Ishikawa (cell line): ENCODE data around the gene PTPRN2.

Experiments
- CEBPB ChIP-seq: IDR thresholded peaks from 2 replicates; pipeline ENCODE4 v1.6.1; 2012
- CREB1 ChIP-seq: IDR thresholded peaks from 2 replicates; pipeline ENCODE4 v1.6.1; 2012; ENCODE audit warnings: low read depth
- EGR1 ChIP-seq: IDR thresholded peaks from 2 replicates; pipeline ENCODE4 v1.6.1; 2012
- EP300 ChIP-seq: IDR thresholded peaks from 2 replicates; pipeline ENCODE4 v1.6.1; 2012; ENCODE audit warnings: borderline replicate concordance
- FOXM1 ChIP-seq: IDR thresholded peaks from 2 replicates; pipeline ENCODE4 v1.6.1; 2012; ENCODE audit warnings: low read depth, borderline replicate concordance
- NFIC ChIP-seq: IDR thresholded peaks from 2 replicates; pipeline ENCODE4 v1.6.1; 2012
- RAD21 ChIP-seq: IDR thresholded peaks from 2 replicates; pipeline ENCODE4 v1.6.1; 2012; ENCODE audit warnings: low read depth
- TAF1 ChIP-seq: IDR thresholded peaks from 2 replicates; pipeline ENCODE4 v1.6.1; 2012; ENCODE audit warnings: low read depth, mild to moderate bottlenecking
- TCF12 ChIP-seq: IDR thresholded peaks from 2 replicates; pipeline ENCODE4 v1.6.1; 2012; ENCODE audit warnings: low read depth
- TEAD4 ChIP-seq: IDR thresholded peaks from 2 replicates; pipeline ENCODE4 v1.6.1; 2012
- YY1 ChIP-seq: IDR thresholded peaks from 2 replicates; pipeline ENCODE4 v1.6.1; 2012; ENCODE audit warnings: low read depth
- ZBTB7A ChIP-seq: IDR thresholded peaks from 2 replicates; pipeline ENCODE4 v1.6.1; 2012; ENCODE audit warnings: low read depth
- TF ChIP-seq, protein P1 (sequence below): IDR thresholded peaks from 2 replicates; pipeline ENCODE4 v1.6.1; 2012; ENCODE audit warnings: low read depth, mild to moderate bottlenecking
- TF ChIP-seq, protein P2 (sequence below): IDR thresholded peaks from 2 replicates; pipeline ENCODE4 v1.6.1; 2012
- TF ChIP-seq, protein P3 (sequence below): IDR thresholded peaks from 2 replicates; pipeline ENCODE4 v1.6.1; 2012

The PTPRN2 gene

DNA sequence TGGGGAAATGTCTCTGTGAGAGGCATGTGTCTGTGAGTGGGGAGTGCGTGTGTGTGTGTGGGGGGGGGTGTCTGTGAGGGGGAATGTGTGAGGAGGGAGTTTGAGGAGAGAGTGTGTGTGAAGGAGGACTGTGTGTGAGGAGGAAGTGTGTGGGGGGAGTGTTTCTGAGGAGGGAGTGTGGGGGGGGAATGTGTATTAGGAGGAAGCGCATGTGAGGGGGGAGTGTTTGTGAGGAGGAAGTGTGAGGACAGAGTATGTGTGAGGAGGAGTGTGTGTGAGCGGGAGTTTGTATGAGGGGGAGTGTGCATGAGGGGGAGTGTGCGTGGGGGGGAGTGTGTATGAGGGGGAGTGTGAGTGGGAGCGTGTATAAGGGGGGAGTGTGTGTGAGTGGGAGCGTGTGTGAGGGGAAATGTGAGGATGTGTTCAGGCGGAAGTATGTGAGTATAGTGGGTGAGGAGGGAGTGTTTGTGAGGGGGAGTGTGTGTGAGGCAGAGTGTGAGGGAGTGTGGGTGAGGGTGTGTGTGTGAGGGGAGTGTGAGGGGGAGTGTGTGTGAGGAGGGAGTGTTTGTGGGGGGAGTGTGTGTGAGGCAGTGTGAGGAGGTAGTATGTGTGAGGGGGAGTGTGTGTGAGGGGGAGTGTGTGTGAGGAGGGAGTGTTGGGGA lies 21.8 kb upstream of the PTPRN2 start:
- TF ChIP-seq, protein P1, sequence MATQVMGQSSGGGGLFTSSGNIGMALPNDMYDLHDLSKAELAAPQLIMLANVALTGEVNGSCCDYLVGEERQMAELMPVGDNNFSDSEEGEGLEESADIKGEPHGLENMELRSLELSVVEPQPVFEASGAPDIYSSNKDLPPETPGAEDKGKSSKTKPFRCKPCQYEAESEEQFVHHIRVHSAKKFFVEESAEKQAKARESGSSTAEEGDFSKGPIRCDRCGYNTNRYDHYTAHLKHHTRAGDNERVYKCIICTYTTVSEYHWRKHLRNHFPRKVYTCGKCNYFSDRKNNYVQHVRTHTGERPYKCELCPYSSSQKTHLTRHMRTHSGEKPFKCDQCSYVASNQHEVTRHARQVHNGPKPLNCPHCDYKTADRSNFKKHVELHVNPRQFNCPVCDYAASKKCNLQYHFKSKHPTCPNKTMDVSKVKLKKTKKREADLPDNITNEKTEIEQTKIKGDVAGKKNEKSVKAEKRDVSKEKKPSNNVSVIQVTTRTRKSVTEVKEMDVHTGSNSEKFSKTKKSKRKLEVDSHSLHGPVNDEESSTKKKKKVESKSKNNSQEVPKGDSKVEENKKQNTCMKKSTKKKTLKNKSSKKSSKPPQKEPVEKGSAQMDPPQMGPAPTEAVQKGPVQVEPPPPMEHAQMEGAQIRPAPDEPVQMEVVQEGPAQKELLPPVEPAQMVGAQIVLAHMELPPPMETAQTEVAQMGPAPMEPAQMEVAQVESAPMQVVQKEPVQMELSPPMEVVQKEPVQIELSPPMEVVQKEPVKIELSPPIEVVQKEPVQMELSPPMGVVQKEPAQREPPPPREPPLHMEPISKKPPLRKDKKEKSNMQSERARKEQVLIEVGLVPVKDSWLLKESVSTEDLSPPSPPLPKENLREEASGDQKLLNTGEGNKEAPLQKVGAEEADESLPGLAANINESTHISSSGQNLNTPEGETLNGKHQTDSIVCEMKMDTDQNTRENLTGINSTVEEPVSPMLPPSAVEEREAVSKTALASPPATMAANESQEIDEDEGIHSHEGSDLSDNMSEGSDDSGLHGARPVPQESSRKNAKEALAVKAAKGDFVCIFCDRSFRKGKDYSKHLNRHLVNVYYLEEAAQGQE: no peak
- no peak for TF ChIP-seq TEAD4
- no peak for TF ChIP-seq RAD21
- no peak for TF ChIP-seq CEBPB
- TF ChIP-seq, protein P2, sequence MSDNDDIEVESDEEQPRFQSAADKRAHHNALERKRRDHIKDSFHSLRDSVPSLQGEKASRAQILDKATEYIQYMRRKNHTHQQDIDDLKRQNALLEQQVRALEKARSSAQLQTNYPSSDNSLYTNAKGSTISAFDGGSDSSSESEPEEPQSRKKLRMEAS: no peak
- no peak for TF ChIP-seq TCF12
- no peak for TF ChIP-seq EP300
- no peak for TF ChIP-seq YY1
- no peak for TF ChIP-seq CREB1
- no peak for TF ChIP-seq NFIC
- TF ChIP-seq ZBTB7A: no peak
- TF ChIP-seq EGR1: no peak
- TF ChIP-seq FOXM1: no peak
- TF ChIP-seq TAF1: no peak
- TF ChIP-seq, protein P3, sequence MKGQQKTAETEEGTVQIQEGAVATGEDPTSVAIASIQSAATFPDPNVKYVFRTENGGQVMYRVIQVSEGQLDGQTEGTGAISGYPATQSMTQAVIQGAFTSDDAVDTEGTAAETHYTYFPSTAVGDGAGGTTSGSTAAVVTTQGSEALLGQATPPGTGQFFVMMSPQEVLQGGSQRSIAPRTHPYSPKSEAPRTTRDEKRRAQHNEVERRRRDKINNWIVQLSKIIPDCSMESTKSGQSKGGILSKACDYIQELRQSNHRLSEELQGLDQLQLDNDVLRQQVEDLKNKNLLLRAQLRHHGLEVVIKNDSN: no peak

DNA sequence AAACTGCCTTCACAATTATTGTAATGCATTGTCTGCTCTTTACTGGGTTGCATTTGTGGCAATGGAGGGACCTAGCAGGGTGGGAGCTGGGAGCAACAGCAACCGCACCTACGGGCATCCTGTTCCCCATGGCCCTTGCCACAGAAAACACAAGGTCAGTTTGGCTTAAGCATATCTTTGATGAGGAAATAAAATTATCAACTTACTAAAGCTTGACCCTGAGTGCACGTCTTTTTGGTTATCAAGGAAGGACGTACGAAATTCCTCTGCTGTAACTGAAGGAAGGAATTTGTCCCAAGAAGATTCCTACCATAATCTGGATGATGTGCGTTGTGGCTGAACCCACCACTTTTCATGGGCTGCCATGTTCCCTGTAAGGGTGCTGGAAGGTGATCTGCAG lies 19.9 kb upstream of the PTPRN2 start:
- TF ChIP-seq EGR1 (no peak), FOXM1 (no peak), RAD21 (no peak), CEBPB (no peak), CREB1 (no peak), TCF12 (no peak), TEAD4 (no peak), YY1 (no peak), TAF1 (no peak), NFIC (no peak), EP300 (no peak), ZBTB7A (no peak)
- TF ChIP-seq, protein P1: no peak
- TF ChIP-seq, protein P3: no peak
- TF ChIP-seq, protein P2: no peak

DNA sequence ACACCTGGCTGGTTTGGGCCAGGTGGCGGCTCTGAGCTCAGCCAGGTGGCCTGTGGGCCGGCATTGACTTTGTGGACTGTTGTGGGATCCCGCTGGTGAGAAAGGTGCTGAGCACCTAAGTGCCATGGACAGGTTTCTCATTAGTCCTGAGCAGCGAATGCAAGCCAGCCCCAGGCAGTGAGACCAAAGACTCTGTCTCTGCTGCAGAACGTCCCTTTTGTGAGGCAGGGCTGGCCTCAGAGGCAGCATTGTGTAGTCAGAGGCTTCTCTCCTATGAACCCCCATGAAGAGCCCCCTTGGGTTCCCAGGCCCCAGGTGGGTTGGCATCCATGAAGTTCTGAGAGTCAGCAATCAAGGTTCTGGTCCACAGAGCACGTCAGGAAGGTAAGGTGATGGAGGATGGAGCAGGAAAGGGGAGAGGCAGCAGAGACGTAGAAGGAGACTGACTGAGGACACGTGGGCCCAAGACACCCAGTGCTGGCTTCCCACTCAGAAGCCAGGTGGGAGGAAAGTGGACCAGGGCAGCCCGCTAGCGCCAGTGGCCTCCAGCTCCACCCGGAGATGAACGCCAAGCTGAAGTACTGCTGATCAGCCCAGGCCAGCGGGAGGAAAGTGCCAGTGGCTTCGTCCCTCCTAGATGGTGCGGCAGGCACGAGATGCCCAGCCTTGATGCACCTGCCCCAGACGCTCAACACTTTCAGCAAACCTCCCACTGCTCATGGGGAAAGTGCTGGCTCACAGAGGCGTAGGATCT lies 19.2 kb upstream of the PTPRN2 start:
- TF ChIP-seq TAF1 (no peak), EP300 (no peak)
- TF ChIP-seq, protein P2: no peak

DNA sequence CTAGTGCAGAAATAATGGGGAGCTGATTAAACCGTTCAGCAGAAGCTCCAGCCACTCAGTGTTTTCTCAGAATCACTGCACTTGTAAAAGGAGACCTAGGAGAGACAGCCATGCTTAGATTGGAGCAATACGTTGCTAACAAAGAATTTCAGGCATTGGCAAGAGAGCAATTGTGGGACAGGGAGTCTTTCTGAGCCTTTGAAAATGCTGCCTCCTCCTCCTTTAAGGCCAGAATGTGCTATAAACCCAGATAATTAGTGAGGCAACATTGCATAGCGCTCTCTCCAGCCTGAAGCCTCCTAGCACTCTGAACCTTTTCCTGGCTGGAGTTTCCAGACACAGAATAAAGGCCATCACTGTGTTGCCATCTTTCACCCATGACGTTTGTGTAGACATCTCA lies 18.5 kb upstream of the PTPRN2 start:
- TF ChIP-seq EP300: no peak
- TF ChIP-seq YY1: no peak
- no peak for TF ChIP-seq TCF12
- TF ChIP-seq TEAD4: no peak
- no peak for TF ChIP-seq FOXM1
- TF ChIP-seq RAD21: no peak
- TF ChIP-seq NFIC: no peak
- TF ChIP-seq, protein P1: no peak
